H1 (cell line): ENCODE data around the gene TRAPPC3. TPM values are rescaled to one million over a fixed set of nuclear protein-coding genes. Genes with fewer than 3 reads are reported as not detected.

Experiments
- CTCF ChIA-PET: fragments of 300-600 bp; sonication (Branson Sonifier 250); formaldehyde crosslinking; loops from one replicate; lab custom pipeline; 2021; ENCODE audit not compliant: partially characterized antibody; lab: Charles Lee
- POLR2A ChIA-PET: fragments of 300-600 bp; sonication (Branson Sonifier 250); formaldehyde crosslinking; loops from one replicate; lab custom pipeline; 2021; ENCODE audit warnings: inconsistent platforms; ENCODE audit not compliant: partially characterized antibody; lab: Charles Lee
- DNase-seq, 2 experiments: peaks; one replicate each; pipeline versions ENCODE4 v3.0.0 to v3.0.0-alpha.2; 2010 to 2022; ENCODE audit warnings: low spot score in 2 of 2, low read depth in 1 of 2, mixed read lengths in 1 of 2
- FAIRE-seq: peaks from 2 replicates; lab custom pipeline; 2011; peaks lifted over from hg19 to GRCh38; lab: Jason Lieb, UNC
- H2AFZ ChIP-seq: 2 replicates; pipeline ENCODE4 v1.8.1; 2012; ENCODE audit warnings: low read length, inconsistent platforms
- H2AK5ac ChIP-seq: 2 replicates; pipeline ENCODE4 v1.6.1; 2013; ENCODE audit warnings: low read depth, low read length
- H2BK120ac ChIP-seq: replicated peaks from 2 replicates; pipeline ENCODE3; 2013; ENCODE audit warnings: low read depth, low read length, inconsistent platforms
- H2BK12ac ChIP-seq: 2 replicates; pipeline ENCODE4 v1.6.1; 2013; ENCODE audit warnings: low read depth, low read length
- H2BK15ac ChIP-seq: 2 replicates; pipeline ENCODE4 v1.6.1; 2013; ENCODE audit warnings: low read length
- H2BK20ac ChIP-seq: 2 replicates; pipeline ENCODE4 v1.6.1; 2013; ENCODE audit warnings: low read length
- H2BK5ac ChIP-seq: 2 replicates; pipeline ENCODE4 v1.6.1; 2013; ENCODE audit warnings: low read depth, low read length
- H3K14ac ChIP-seq: 2 replicates; pipeline ENCODE4 v1.6.1; 2013; ENCODE audit warnings: inconsistent platforms; ENCODE audit not compliant: insufficient read length
- H3K18ac ChIP-seq: 2 replicates; pipeline ENCODE4 v1.6.1; 2013; ENCODE audit warnings: low read length; ENCODE audit errors: extremely low read depth
- H3K23ac ChIP-seq: 2 replicates; pipeline ENCODE4 v1.6.1; 2013; ENCODE audit warnings: inconsistent platforms; ENCODE audit not compliant: insufficient read length
- H3K23me2 ChIP-seq: 2 replicates; pipeline ENCODE4 v1.6.1; 2013; ENCODE audit warnings: low read depth, low read length
- H3K27ac ChIP-seq: 2 replicates; pipeline ENCODE4 v1.6.1; 2011; ENCODE audit warnings: low read depth, low read length, inconsistent platforms
- H3K27me3 ChIP-seq, 4 experiments: replicated peaks in 1 of 4; 1 replicate in 1 of 4; 2 replicates in 3 of 4; pipeline versions ENCODE4 v1.6.1 to v1.8.1; 2011 to 2013; ENCODE audit warnings: low read length in 3 of 4, mild to moderate bottlenecking in 3 of 4, inconsistent platforms in 2 of 4, mixed read lengths in 2 of 4, moderate library complexity in 1 of 4; ENCODE audit not compliant: control insufficient read depth in 3 of 4, insufficient read depth in 3 of 4; ENCODE audit errors: extremely low read depth in 1 of 4
- H3K36me3 ChIP-seq, 4 experiments: 2 replicates each; pipeline versions ENCODE4 v1.6.1 to v1.8.1; 2011 to 2013; ENCODE audit warnings: mild to moderate bottlenecking in 4 of 4, low read length in 3 of 4, moderate library complexity in 2 of 4, control low read depth in 1 of 4, inconsistent platforms in 1 of 4; ENCODE audit not compliant: insufficient read depth in 4 of 4, control insufficient read depth in 2 of 4
- H3K4ac ChIP-seq: replicated peaks from 2 replicates; pipeline ENCODE3; 2013; ENCODE audit warnings: low read length, low read depth, mixed read lengths, inconsistent platforms; ENCODE audit not compliant: insufficient read length
- H3K4me1 ChIP-seq, 4 experiments: replicated peaks in 1 of 4; 1 replicate in 1 of 4; 2 replicates in 3 of 4; pipeline versions ENCODE4 v1.6.1 to v1.8.1; 2011 to 2013; ENCODE audit warnings: low read length in 3 of 4, inconsistent platforms in 2 of 4, mixed read lengths in 1 of 4; ENCODE audit not compliant: insufficient read depth in 4 of 4, control insufficient read depth in 3 of 4
- H3K4me2 ChIP-seq, 2 experiments: 2 replicates each; pipeline versions ENCODE4 v1.6.1 to v1.8.1; 2011 to 2013; ENCODE audit warnings: low read depth in 2 of 2, low read length in 2 of 2, control low read depth in 1 of 2, inconsistent platforms in 1 of 2, mild to moderate bottlenecking in 1 of 2; ENCODE audit not compliant: insufficient read depth in 1 of 2
- H3K4me3 ChIP-seq, 4 experiments: fragments of 200-600, 300-600 bp in 1 of 4; sonication (generic), shearing (Covaris generic), sonication (Bioruptor Twin) in 1 of 4; 2 replicates each; pipeline versions ENCODE4 v1.5.1 to v1.8.1; 2011 to 2016; ENCODE audit warnings: low read length in 4 of 4, low read depth in 3 of 4, control low read depth in 2 of 4, inconsistent platforms in 2 of 4, mild to moderate bottlenecking in 2 of 4, mixed read lengths in 1 of 4, moderate library complexity in 1 of 4; ENCODE audit not compliant: insufficient read depth in 2 of 4; ENCODE audit errors: extremely low read depth in 1 of 4
- H3K56ac ChIP-seq: replicated peaks from 2 replicates; pipeline ENCODE3; 2013; ENCODE audit warnings: low read depth, mild to moderate bottlenecking, mixed read lengths, low read length, inconsistent platforms; ENCODE audit not compliant: insufficient read length
- H3K79me1 ChIP-seq: 2 replicates; pipeline ENCODE4 v1.6.1; 2013; ENCODE audit warnings: low read depth, low read length, control low read depth
- H3K79me2 ChIP-seq, 2 experiments: 2 replicates each; pipeline versions ENCODE4 v1.6.1 to v1.8.1; 2012 to 2013; ENCODE audit warnings: low read length in 2 of 2, mild to moderate bottlenecking in 2 of 2, inconsistent platforms in 1 of 2; ENCODE audit not compliant: insufficient read depth in 2 of 2, control insufficient read depth in 1 of 2
- H3K9ac ChIP-seq, 4 experiments: replicated peaks in 1 of 4; 1 replicate in 1 of 4; 2 replicates in 3 of 4; pipeline versions ENCODE4 v1.6.1 to v1.8.1; 2011 to 2013; ENCODE audit warnings: low read depth in 3 of 4, low read length in 3 of 4, control low read depth in 2 of 4, mild to moderate bottlenecking in 2 of 4, moderate library complexity in 2 of 4, inconsistent platforms in 1 of 4; ENCODE audit errors: extremely low read depth in 1 of 4
- H3K9me3 ChIP-seq, 2 experiments: 2 replicates each; pipeline versions ENCODE4 v1.6.1 to v1.8.1; 2012 to 2013; ENCODE audit warnings: mild to moderate bottlenecking in 2 of 2, moderate library complexity in 2 of 2, control low read depth in 1 of 2, inconsistent platforms in 1 of 2, low read depth in 1 of 2, low read length in 1 of 2, mixed read lengths in 1 of 2; ENCODE audit not compliant: insufficient read depth in 2 of 2
- H4K20me1 ChIP-seq, 2 experiments: replicated peaks in 1 of 2; 2 replicates each; pipeline versions ENCODE3 to v1.8.1; 2011 to 2013; ENCODE audit warnings: inconsistent platforms in 2 of 2, low read length in 2 of 2, mild to moderate bottlenecking in 1 of 2; ENCODE audit not compliant: insufficient read depth in 2 of 2, control insufficient read depth in 1 of 2
- H4K5ac ChIP-seq: 2 replicates; pipeline ENCODE4 v1.6.1; 2013; ENCODE audit warnings: low read length, low read depth, mixed read lengths, inconsistent platforms; ENCODE audit not compliant: insufficient read length
- H4K8ac ChIP-seq: 2 replicates; pipeline ENCODE4 v1.8.0; 2013; ENCODE audit warnings: mild to moderate bottlenecking, moderate library complexity, low read length, inconsistent platforms; ENCODE audit not compliant: insufficient read depth; ENCODE audit errors: extremely low read depth
- H4K91ac ChIP-seq: replicated peaks from 2 replicates; pipeline ENCODE3; 2013; ENCODE audit warnings: low read length, mixed read lengths, inconsistent platforms; ENCODE audit not compliant: insufficient read length
- CREB1 ChIP-seq: IDR thresholded peaks from 2 replicates; pipeline ENCODE4 v1.6.1; 2012; ENCODE audit warnings: inconsistent platforms
- RXRA ChIP-seq: IDR thresholded peaks from 2 replicates; pipeline ENCODE4 v1.6.1; 2011; ENCODE audit warnings: low read depth, mild to moderate bottlenecking, low read length, moderate library complexity; ENCODE audit not compliant: insufficient read depth
- SP2 ChIP-seq: IDR thresholded peaks from 2 replicates; pipeline ENCODE4 v1.6.1; 2012; ENCODE audit warnings: mild to moderate bottlenecking, low read length, inconsistent platforms
- WGBS, 2 experiments: shearing (Covaris generic) in 1 of 2; methylation state at CpG; one replicate each; pipeline versions ENCODE4 v1.1.6 to v1.1.7; 2013 to 2015; ENCODE audit warnings: low lambda C conversion rate in 2 of 2, mixed read lengths in 2 of 2, inconsistent platforms in 1 of 2, low coverage in 1 of 2, missing lambda C conversion rate in 1 of 2; ENCODE audit not compliant: insufficient replicate concordance in 2 of 2, insufficient coverage in 1 of 2, insufficient read length in 1 of 2; ENCODE audit errors: extremely low coverage in 1 of 2, missing lambda C conversion rate in 1 of 2; 5-methylcytosine and 5-hydroxymethylcytosine counted together
- polyA plus RNA-seq, 7 experiments: library from polyadenylated mRNA; depleted of rRNA in 3 of 7; stranded (reverse) in 5 of 7; unstranded in 2 of 7; fragments of >200 nt in 5 of 7; fragments of 200-250 nt in 2 of 7; gene quantifications; 1 replicate in 5 of 7; 2 replicates in 1 of 7; 4 replicates in 1 of 7; pipeline versions ENCODE4 v1.2.1 to v1.2.3, GENCODE V29; 2011 to 2013; ENCODE audit warnings: missing spikeins in 2 of 7, mixed read lengths in 2 of 7
- total RNA-seq: library from RNA; stranded (reverse); fragmentation: NEBNext Ultra II Directional; extraction: Animal tissue kit (Norgen Biotek cat#: 25700); gene quantifications from 2 replicates; pipeline ENCODE4 v1.2.1, GENCODE V29; 2021

The TRAPPC3 gene
- total and polyA plus RNA-seq, 2 of the 8 experiments (the other 6 are each of a cell fraction or from before 2014, with no cell fraction given), result 47.8 to 51.0 TPM

DNA sequence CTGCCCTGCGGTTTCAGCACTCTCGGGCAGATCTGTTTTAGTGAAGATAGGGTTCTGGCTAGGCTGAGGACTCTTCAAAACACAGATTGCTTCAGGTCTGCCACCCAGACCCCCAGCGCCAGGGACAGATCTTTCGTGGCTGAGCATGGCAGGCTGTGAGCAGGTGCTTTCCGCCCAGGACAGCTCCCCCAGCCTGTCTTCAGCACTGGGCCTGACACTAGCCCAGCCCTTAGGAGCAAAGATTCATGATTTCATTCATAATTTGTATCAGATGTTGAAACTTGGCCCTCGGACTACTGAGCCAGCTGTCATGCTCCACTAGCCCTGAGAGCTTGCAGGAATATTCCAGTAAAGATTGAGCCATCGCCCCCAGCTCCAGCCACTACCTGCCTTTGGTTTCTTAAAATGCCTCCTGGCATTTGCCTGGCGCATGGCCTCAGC is 54.6 kb downstream of the TRAPPC3 start:
- WGBS, 2 experiments, result 91% methylated on average over 8 of the region's 8 CpGs; no CpG with 5 or more reads in 1 of the 2 experiments
- ChIA-PET POLR2A (interaction anchor here (1.1 kb wide), 1 partner anchor 8 kb away, joined by 9 read pairs; no protein-coding TSS in a partner anchor), CTCF (interaction anchor here (0.7 to 32.6 kb wide), 6 partner anchors 8 to 206 kb away, joined by 3 to 738 read pairs (median 22); partner anchors contain the start of gene TRAPPC3)
- H4K5ac ChIP-seq, result no peak overlapping the region
- H2BK120ac ChIP-seq, result no peak overlapping the region
- no peak overlapping the region for H2BK12ac ChIP-seq
- no peak overlapping the region for H3K56ac ChIP-seq
- H3K4ac ChIP-seq, result no peak overlapping the region
- H3K18ac ChIP-seq, result no peak overlapping the region
- no peak overlapping the region for H3K4me2 ChIP-seq
- no peak overlapping the region for H2BK5ac ChIP-seq
- peaks cover 3% of the 10 kb centered on the region; the same call in 1 of the 2 replicates for H3K79me1 ChIP-seq
- no peak overlapping the region for H3K4me3 ChIP-seq
- H2AK5ac ChIP-seq, result no peak overlapping the region
- H3K27me3 ChIP-seq, result no peaks in the 10 kb centered on the region
- H2AFZ ChIP-seq, result no peak overlapping the region
- H2BK15ac ChIP-seq, result no peak overlapping the region
- FAIRE-seq (no peak), DNase-seq (no peak)
- H3K36me3 ChIP-seq, result peaks cover 23 to 38% (median 33%) of the 10 kb centered on the region in 4 experiments
- H3K23ac ChIP-seq, result no peak overlapping the region
- H3K9ac ChIP-seq, result no peak overlapping the region
- H3K14ac ChIP-seq, result no peak overlapping the region
- 0 out of 2 replicates have a peak, but pooled peaks cover 1% of the 10 kb centered on the region for H3K23me2 ChIP-seq
- no peak overlapping the region for H4K91ac ChIP-seq
- TF ChIP-seq SP2 (no peak), RXRA (no peak), CREB1 (no peak)
- peaks cover 0 to 11% (median 8%) of the 10 kb centered on the region in 4 experiments; a peak in 5 of 7 replicates for H3K4me1 ChIP-seq
- peaks cover 0 to 9% of the 10 kb centered on the region in 2 experiments; a peak in 2 of 4 replicates for H3K79me2 ChIP-seq
- no peak overlapping the region for H3K27ac ChIP-seq
- no peak overlapping the region for H2BK20ac ChIP-seq
- no peak overlapping the region for H4K8ac ChIP-seq
- peaks cover 0 to 6% of the 10 kb centered on the region in 2 experiments for H4K20me1 ChIP-seq
- no peaks in the 10 kb centered on the region for H3K9me3 ChIP-seq
